Left forelimb (tissue), 1 donor: ENCODE results near the gene NUCB2.

Source experiments
- DNase-seq: peaks from one replicate; pipeline ENCODE4 v3.0.0-alpha.2; 2018; ENCODE audit warnings: low spot score

NUCB2 gene

GRCh38 chr11:17268902-17269301 is 7.6 kb upstream of the NUCB2 start:
- DNase-seq, result no peak

- no peak for DNase-seq
These were observed 3.7 kb upstream of the NUCB2 start for GRCh38 chr11:17272801-17273200.

- no peak for DNase-seq
These were observed 3.3 kb upstream of the NUCB2 start for GRCh38 chr11:17273211-17273610.

DNA sequence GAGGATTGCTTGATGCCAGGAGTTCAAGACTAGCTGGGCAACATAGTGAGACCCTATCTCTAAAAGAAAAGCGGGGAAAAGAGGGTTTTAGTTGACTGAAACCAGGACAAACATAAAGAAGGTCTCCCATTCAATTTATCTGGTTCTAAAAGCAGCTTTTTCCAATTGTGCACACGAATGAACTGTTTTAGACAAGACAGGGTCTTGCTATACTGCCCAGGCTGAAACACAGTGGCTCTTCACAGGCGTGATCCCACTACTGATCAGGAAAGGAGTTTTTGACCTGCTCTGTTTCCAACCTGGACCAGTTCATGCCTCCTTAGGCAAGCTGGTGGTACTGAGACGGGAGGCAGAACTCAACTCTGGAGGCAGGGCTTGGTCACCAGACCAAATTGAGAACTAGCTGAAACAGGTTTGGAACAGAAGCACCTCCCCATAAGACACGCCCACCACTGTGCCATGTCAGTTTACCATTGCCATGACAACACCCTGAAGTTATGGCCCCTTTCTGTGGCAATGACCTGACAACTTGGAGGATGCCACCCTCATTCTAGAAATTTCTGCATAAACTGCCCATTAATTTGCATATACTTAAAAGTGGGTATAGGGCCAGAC is 2.8 kb upstream of the NUCB2 start:
- no peak for DNase-seq

DNA sequence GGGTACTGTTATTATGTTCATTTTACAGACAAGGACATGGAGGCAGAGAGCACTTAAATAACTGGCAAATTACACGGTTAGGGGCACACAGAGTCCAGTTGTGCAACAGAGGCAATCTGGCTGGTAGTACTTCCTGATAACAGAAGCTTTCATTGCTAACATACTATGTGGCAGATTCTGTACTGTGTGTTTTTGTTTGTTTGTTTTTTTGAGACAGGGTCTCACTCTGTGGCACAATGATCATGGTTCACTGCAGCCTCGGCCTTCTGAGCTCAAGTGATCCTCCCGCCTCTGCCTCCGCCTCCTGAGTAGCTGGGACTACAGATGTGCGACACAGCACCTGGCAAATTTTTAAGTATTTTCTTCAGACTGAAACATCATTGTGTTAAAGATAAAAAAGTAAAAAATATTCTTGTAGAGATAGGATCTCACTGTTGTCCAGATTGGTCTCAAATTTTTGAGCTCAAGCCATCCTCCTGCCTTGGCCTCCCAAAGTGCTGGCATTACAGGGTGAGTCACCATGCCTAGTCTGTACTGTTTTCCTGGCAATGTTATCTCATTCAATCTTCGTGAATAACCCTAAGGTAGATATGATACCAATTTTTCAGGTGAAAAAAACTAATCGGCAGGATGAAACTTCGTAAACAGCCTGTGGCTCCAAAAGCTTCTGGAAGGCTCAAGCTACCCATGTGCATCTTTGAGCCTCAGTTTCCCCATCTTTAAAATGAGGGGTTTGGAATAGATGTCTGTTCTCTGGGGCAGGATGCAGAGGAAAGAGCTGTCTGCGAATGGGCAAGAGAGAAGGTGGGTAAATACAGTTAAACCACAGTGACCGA is 921 bp upstream of the NUCB2 start:
- DNase-seq, result no peak

DNA sequence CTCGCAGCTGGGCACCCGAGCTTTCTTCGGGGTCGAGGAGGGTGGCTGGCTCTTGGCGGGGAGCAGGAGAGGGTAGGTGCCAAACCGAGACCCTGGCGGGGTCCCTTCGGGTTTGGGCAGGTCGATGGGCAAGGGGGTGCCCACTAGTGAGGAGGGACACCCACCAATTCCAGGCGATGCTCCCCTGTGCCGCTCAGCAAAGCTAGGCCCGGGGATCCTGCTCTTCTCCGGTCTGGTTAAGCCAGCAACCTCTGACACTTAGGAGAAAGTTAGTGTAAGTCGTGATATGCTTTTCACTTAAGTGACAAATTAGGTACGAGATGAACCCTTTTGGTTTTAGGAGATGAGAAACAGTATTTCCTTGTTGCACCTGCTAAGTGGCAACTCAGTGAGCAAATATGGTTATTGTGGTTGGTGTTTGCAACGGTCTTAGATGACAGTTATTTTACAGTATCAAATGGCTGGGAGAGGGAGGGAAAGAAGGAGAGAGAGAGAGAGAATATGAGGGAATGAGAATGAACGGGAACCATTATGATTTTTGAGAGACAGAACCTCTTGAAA is 565 bp downstream of the NUCB2 start:
- DNase-seq, result no peak

GRCh38 chr11:17280494-17281127 is 4.1 kb downstream of the NUCB2 start:
- DNase-seq, result no peak

GRCh38 chr11:17286332-17286731 is 9.8 kb downstream of the NUCB2 start:
- no peak for DNase-seq

DNA sequence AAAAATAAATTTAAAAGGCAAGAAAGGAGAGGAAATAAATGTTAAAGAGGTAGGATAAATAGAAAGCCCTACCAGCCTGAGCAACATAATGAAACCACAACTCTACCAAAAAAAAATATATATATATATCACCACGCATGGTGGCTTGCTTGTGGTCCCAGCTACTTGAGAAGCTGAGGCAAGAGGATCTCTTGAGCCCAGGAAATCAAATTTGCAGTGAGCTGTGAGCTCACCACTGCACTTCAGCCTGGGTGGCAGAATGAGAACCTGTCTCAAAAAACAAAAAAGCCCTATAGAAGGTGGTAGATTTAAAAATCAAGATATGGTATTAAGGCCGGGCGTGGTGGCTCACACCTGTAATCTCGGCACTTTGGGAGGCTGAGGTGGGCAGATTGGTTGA is 10.5 kb downstream of the NUCB2 start:
- DNase-seq, result no peak

DNA sequence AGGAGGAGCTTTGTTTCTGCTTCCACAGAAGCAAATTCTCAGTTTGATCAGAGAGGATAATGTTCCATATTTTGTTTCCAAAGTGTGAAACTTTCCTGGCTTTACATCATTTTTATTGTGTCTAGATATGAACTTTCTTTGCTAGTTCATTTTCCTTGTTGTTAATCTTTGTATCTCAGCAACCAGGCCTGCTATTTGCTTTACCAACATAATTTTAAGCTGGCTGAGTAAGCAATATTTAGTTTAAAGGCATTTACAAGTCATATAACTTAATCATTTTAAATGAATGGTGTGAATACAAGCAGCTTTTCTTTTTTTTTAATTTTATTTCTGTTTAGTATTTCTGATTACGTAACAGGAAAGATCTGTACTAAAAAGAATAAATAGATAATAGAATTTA is 15.2 kb downstream of the NUCB2 start:
- DNase-seq, result no peak

- no peak for DNase-seq
These were observed 16.8 kb downstream of the NUCB2 start for GRCh38 chr11:17293311-17293710.

GRCh38 chr11:17294033-17294432 is 17.5 kb downstream of the NUCB2 start:
- DNase-seq, result no peak

DNA sequence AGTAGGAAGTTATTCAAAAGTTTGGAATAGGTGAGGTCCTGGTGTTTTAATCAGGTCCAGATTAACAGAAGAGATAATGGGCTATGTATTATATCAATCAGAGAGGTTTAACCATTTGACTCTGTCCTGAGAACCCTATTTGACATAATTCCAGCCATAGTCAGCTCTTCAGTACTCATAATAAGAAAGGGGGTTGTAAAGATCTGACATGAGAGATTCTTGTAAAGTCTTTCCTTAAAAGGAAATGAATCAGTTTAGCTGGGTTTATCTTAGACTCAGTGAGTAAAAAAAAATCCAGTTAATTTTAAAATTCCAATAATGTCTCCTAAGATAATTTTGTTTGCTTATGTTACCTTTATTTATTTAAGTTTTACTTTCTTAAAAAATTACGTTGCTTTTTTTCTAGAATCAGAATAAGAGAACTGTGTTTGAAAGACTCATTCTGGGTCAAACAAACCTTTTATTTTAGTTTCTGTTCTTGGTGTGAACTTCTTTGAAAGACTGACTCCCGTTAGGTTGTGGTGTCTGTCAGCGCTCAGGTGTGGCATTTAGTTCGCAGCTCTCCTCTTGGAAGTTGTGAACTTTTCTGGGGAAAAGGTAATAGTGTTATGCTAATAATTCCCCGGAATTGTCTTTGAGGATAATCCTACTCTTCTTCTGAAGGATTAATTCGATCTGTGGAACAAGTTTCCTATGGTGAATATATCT is 20.5 kb downstream of the NUCB2 start:
- DNase-seq, result no peak

DNA sequence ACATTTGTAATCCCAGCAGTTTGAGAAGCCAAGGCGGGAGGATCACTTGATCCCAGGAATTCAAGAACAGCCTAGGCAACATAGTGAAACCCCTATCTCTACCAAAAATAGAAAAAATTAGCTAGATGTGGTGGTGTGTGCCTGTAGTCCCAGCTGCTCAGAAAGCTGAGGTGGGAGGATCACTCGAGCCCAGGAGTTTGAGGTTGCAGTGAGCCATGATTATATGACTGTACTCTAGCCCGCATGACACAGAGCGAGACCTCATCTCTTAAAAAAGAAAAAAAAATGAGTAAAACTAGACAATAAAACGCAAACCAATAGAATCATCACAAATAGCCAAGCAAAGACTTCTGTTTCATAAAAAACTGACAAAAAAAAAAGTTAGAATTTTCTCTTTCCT is 21.8 kb downstream of the NUCB2 start:
- DNase-seq, result no peak

- no peak for DNase-seq
These were observed 23.8 kb downstream of the NUCB2 start for GRCh38 chr11:17300372-17300771.

DNA sequence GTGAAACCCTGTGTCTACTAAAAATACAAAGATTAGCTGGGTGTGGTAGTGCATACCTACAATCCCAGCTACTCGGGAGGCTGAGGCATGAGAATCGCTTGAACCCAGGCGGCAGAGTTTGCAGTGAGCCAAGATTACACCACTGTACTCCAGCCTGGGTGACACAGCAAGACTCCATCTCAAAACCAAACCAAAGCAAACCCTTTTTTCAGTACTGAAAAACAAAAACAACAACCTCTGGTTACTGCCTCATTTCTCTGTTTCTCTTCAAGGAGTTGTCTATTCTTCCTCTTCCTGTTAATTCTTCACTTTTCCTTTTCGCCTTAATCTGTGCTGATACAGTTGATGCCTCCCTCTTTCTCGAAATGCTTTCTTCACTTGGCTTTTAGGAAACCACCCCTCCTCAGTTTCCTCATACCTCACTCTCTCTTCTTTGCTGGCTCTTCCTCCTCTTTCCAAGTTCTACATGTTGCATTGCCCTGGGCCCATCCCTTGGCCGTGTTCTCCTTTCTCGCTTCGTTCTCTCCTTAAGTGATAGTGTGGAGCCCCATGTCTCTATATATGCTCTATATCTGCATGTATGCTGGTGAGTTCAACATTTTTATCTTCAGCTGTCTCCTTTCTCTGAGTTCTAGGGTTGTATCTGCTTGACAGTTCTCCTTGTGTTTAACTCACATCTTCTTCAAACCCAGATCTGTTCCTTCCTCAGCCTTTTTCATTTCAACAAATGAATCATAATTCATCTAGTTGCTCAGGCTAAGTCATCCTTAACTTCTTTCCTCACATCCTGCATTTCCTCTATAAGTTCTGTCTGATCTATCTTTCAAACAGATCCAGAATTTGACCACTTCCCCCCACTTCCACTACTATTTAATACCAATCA is 37.1 kb downstream of the NUCB2 start:
- DNase-seq, result no peak

GRCh38 chr11:17314232-17314547 is 37.7 kb downstream of the NUCB2 start:
- DNase-seq, result no peak

- no peak for DNase-seq
These were observed 38.4 kb downstream of the NUCB2 start for GRCh38 chr11:17314904-17315426.

DNA sequence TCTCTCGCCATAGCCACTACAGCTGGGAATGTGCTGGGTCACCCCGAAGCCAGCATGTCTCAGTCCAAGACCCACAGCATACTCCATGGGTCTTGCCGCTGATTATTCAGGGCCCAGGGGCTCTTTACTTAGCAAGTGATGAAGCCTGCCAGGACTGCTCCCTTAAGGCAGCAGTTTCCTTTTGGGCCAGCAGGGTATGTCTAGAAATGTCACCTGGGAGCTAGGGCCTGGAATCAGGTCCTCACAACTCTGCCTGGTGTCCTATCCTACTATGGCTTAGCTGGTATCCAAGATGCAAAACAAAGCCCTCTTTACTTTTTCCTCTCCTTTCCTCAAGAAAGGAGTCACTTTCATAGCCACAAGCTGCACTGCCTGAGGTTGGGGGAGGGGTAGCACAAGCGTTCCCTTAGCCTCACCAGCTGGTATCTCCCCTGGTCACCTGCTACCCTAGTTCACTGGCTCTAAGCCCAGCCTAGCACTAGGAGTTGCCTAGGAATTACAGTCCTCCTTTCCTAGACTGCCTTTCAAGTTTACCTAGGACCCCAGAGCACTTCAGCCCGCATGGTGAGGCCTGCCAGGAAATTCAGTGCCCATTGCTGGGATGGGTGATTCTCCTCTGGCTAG is 52.4 kb downstream of the NUCB2 start:
- no peak for DNase-seq

GRCh38 chr11:17331669-17332068 is 55.1 kb downstream of the NUCB2 start:
- no peak for DNase-seq
